Forelimb muscle (tissue), 1 donor: Measurements from ENCODE around the gene MAPRE3. TPM values are rescaled to one million over a fixed set of nuclear protein-coding genes. Genes with fewer than 3 reads are reported as not detected.

ENCODE experiments used
- DNase-seq: peaks from one replicate; pipeline ENCODE4 v3.0.0-alpha.2; 2013; ENCODE audit warnings: low read depth
- polyA plus RNA-seq: library from polyadenylated mRNA; unstranded; fragments of 120-200 nt; gene quantifications from one replicate; pipeline ENCODE4 v1.2.1, GENCODE V29; 2013; ENCODE audit not compliant: insufficient read length

MAPRE3 gene
- polyA plus RNA-seq, 1 donor: 28.0 TPM

- DNase-seq: no peak
These were observed 44.5 kb downstream of the MAPRE3 start for GRCh38 chr2:27014771-27015433.

GRCh38 chr2:27016801-27017325, 46.4 kb downstream of the MAPRE3 start:
- no peak for DNase-seq

- no peak for DNase-seq
These were observed 47.7 kb downstream of the MAPRE3 start for GRCh38 chr2:27018142-27018541.

- DNase-seq: no peak
These were observed 49.0 kb downstream of the MAPRE3 start for GRCh38 chr2:27019459-27019858.

- no peak for DNase-seq
These were observed 49.8 kb downstream of the MAPRE3 start for GRCh38 chr2:27019931-27020855.

- DNase-seq: no peak
These were observed 51.0 kb downstream of the MAPRE3 start for GRCh38 chr2:27021253-27022049.

- no peak for DNase-seq
These were observed 53.3 kb downstream of the MAPRE3 start for GRCh38 chr2:27023740-27024139.

GRCh38 chr2:27024188-27024587, 53.8 kb downstream of the MAPRE3 start:
- DNase-seq: no peak

GRCh38 chr2:27024812-27025211, 54.4 kb downstream of the MAPRE3 start:
- DNase-seq: no peak

- DNase-seq: no peak
These were observed 54.9 kb downstream of the MAPRE3 start for GRCh38 chr2:27025281-27025800.

GRCh38 chr2:27025861-27026851, 55.7 kb downstream of the MAPRE3 start:
- DNase-seq: no peak

- no peak for DNase-seq
These were observed 56.8 kb downstream of the MAPRE3 start for GRCh38 chr2:27027211-27027651.

GRCh38 chr2:27029051-27029450, 58.6 kb downstream of the MAPRE3 start:
- no peak for DNase-seq

- DNase-seq: peak; percentile 83
These were observed 62.2 kb downstream of the MAPRE3 start, which contains the start of gene TMEM214 for GRCh38 chr2:27032495-27033252. Gene TMEM214 (plus strand): TSS chr2:27032965. CDS start chr2:27033016, 51 bp downstream.

- no peak for DNase-seq
These were observed 62.9 kb downstream of the MAPRE3 start for GRCh38 chr2:27033253-27033852.

- no peak for DNase-seq
These were observed 67.6 kb downstream of the MAPRE3 start for GRCh38 chr2:27038012-27038411.

GRCh38 chr2:27038631-27039339, 68.3 kb downstream of the MAPRE3 start:
- no peak for DNase-seq

GRCh38 chr2:27039426-27039825, 69.0 kb downstream of the MAPRE3 start:
- no peak for DNase-seq
